HepG2 (cell line): ENCODE measurements around the gene PSMD3. TPM values are rescaled to one million over a fixed set of nuclear protein-coding genes. Genes with fewer than 3 reads are reported as not detected.

ENCODE experiments used
- CBX5 ChIP-seq: sonication (generic); formaldehyde crosslinking; IDR thresholded peaks from 2 replicates; pipeline ENCODE4 v1.4.0; 2020; ENCODE audit warnings: missing genetic modification reagents, borderline replicate concordance
- CSRNP1 ChIP-seq: sonication (generic); formaldehyde crosslinking; IDR thresholded peaks from 2 replicates; pipeline ENCODE4 v1.8.1; 2023; ENCODE audit warnings: mild to moderate bottlenecking, missing genetic modification reagents
- DBP ChIP-seq: sonication (generic); formaldehyde crosslinking; IDR thresholded peaks from 2 replicates; pipeline ENCODE4 v1.4.0; 2020; ENCODE audit warnings: missing genetic modification reagents; ENCODE audit errors: not compliant biosample characterization
- EHMT2 ChIP-seq: fragments of 200-600 bp; sonication (generic); IDR thresholded peaks from 2 replicates; pipeline ENCODE4 v1.7.0; 2017; ENCODE audit warnings: antibody characterized with exemption, low read depth, low read length, borderline replicate concordance
- ETV5 ChIP-seq: IDR thresholded peaks from 2 replicates; pipeline ENCODE4 v1.6.1; 2018; ENCODE audit warnings: missing biosample characterization, missing genetic modification reagents, inconsistent platforms, borderline replicate concordance
- FOXA1 ChIP-seq, 2 experiments: fragments of 450-650 bp in 1 of 2; sonication (generic) in 1 of 2; formaldehyde crosslinking in 1 of 2; IDR thresholded peaks; 2 replicates each; pipeline versions ENCODE4 v1.4.0 to v1.6.1; 2016 to 2020; ENCODE audit warnings: missing genetic modification reagents in 1 of 2
- HNRNPK ChIP-seq: fragments of 200-400 bp; formaldehyde crosslinking; IDR thresholded peaks from 2 replicates; pipeline ENCODE4 v1.6.1; 2018; ENCODE audit warnings: low read length, low read depth, moderate library complexity, mild to moderate bottlenecking; ENCODE audit not compliant: poor library complexity, severe bottlenecking
- HNRNPLL ChIP-seq: fragments of 200-400 bp; formaldehyde crosslinking; IDR thresholded peaks from 2 replicates; pipeline ENCODE4 v1.6.1; 2017; ENCODE audit warnings: mild to moderate bottlenecking, low read depth, low read length; ENCODE audit not compliant: poor library complexity, severe bottlenecking
- JARID2 ChIP-seq: sonication (generic); formaldehyde crosslinking; IDR thresholded peaks from 2 replicates; pipeline ENCODE4 v1.8.1; 2023; ENCODE audit warnings: missing genetic modification reagents, inconsistent platforms; ENCODE audit not compliant: insufficient replicate concordance
- MTERF4 ChIP-seq: sonication (generic); formaldehyde crosslinking; IDR thresholded peaks from 2 replicates; pipeline ENCODE4 v1.8.0; 2023; ENCODE audit warnings: mild to moderate bottlenecking, missing genetic modification reagents
- NFE2 ChIP-seq: sonication (generic); formaldehyde crosslinking; IDR thresholded peaks from 2 replicates; pipeline ENCODE4 v1.4.0; 2020; ENCODE audit warnings: missing genetic modification reagents
- NONO ChIP-seq, 2 experiments: fragments of 450-650 bp in 1 of 2; sonication (generic) in 1 of 2; formaldehyde crosslinking in 1 of 2; IDR thresholded peaks in 1 of 2; conservative IDR thresholded peaks in 1 of 2; 2 replicates each; pipeline versions ENCODE4 v1.6.1 to v1.8.0; 2017 to 2022; ENCODE audit warnings: mild to moderate bottlenecking in 1 of 2, missing genetic modification reagents in 1 of 2, moderate library complexity in 1 of 2
- PBX3 ChIP-seq: sonication (generic); formaldehyde crosslinking; IDR thresholded peaks from 2 replicates; pipeline ENCODE4 v1.8.1; 2023; ENCODE audit warnings: missing genetic modification reagents, inconsistent platforms, borderline replicate concordance
- SNAPC5 ChIP-seq: sonication (generic); formaldehyde crosslinking; IDR thresholded peaks from 2 replicates; pipeline ENCODE4 v1.8.1; 2023; ENCODE audit warnings: mild to moderate bottlenecking, missing genetic modification reagents, borderline replicate concordance
- SP2 ChIP-seq: sonication (generic); formaldehyde crosslinking; IDR thresholded peaks from 2 replicates; pipeline ENCODE4 v1.5.1; 2020; ENCODE audit warnings: mild to moderate bottlenecking, missing genetic modification reagents
- YEATS4 ChIP-seq: sonication (generic); formaldehyde crosslinking; IDR thresholded peaks from 2 replicates; pipeline ENCODE4 v1.4.0; 2020; ENCODE audit warnings: missing genetic modification reagents, borderline replicate concordance
- ZC3H4 ChIP-seq: sonication (generic); formaldehyde crosslinking; IDR thresholded peaks from 2 replicates; pipeline ENCODE4 v1.4.0; 2020; ENCODE audit warnings: missing genetic modification reagents, borderline replicate concordance
- ZFP36 ChIP-seq: fragments of 150-350 bp; IDR thresholded peaks from 2 replicates; pipeline ENCODE4 v1.6.1; 2018; ENCODE audit warnings: borderline replicate concordance, low read length, low read depth; ENCODE audit not compliant: partially characterized antibody
- ZFYVE20 ChIP-seq: sonication (generic); formaldehyde crosslinking; IDR thresholded peaks from 2 replicates; pipeline ENCODE4 v1.8.0; 2023; ENCODE audit warnings: low read depth, mild to moderate bottlenecking, moderate library complexity, missing genetic modification reagents, borderline replicate concordance
- ZNF263 ChIP-seq: sonication (generic); formaldehyde crosslinking; IDR thresholded peaks from 2 replicates; pipeline ENCODE4 v1.4.0; 2020; ENCODE audit warnings: missing genetic modification reagents
- ZNF547 ChIP-seq: sonication (generic); formaldehyde crosslinking; IDR thresholded peaks from 2 replicates; pipeline ENCODE4 v1.5.1; 2020; ENCODE audit warnings: mild to moderate bottlenecking, missing genetic modification reagents
- ZNF709 ChIP-seq: sonication (generic); formaldehyde crosslinking; IDR thresholded peaks from 2 replicates; pipeline ENCODE4 v1.5.0; 2020; ENCODE audit warnings: mild to moderate bottlenecking, missing genetic modification reagents
- ZNF792 ChIP-seq: IDR thresholded peaks from 2 replicates; pipeline ENCODE4 v1.6.1; 2016
- polyA plus RNA-seq, 8 experiments: library from polyadenylated mRNA; depleted of rRNA in 3 of 8; stranded (reverse) in 7 of 8; unstranded in 1 of 8; fragments of >200 nt; fragmentation: Illumina TruSeq in 4 of 8; extraction: Trizol in 4 of 8; gene quantifications; 2 replicates each; pipeline versions ENCODE4 v1.2.1 to v1.2.3, GENCODE V29; 2011 to 2016; ENCODE audit warnings: low read depth in 4 of 8, missing spikeins in 1 of 8, mixed read lengths in 1 of 8; ENCODE audit not compliant: insufficient read depth in 1 of 8
- total RNA-seq, 5 experiments: library from RNA; depleted of rRNA; stranded (reverse); fragments of >200 nt; fragmentation: Illumina TruSeq; extraction: Trizol; gene quantifications; 2 replicates each; pipeline ENCODE4 v1.2.3, GENCODE V29; 2016; ENCODE audit warnings: low read depth in 1 of 5

The PSMD3 gene
- total and polyA plus RNA-seq, 2 of the 13 experiments (the other 11 are each of a cell fraction or from before 2014, with no cell fraction given): 97.4 to 146 TPM

- TF ChIP-seq SNAPC5 (CRISPR knock-in tag) (peak; percentile 24; the same call in 1 of the 2 replicates), ZNF792 (peak; percentile 96), ZNF263 (CRISPR knock-in tag) (peak; percentile 96), JARID2 (CRISPR knock-in tag) (peak; percentile 90), ZC3H4 (CRISPR knock-in tag) (peak; percentile 82; the same call in 1 of the 2 replicates), CBX5 (CRISPR knock-in tag) (peak; percentile 94), ETV5 (CRISPR knock-in tag) (peak; percentile 59), SP2 (CRISPR knock-in tag) (no peak; the same call in 1 of the 2 replicates), ZNF547 (CRISPR knock-in tag) (peak; percentile 97), HNRNPLL (peak; percentile 91), DBP (peak; percentile 12), FOXA1 (IDR thresholded peaks at IDR 0.05) (no peak), FOXA1 (CRISPR knock-in tag; IDR thresholded peaks at IDR 0.05) (peak; percentile 90), YEATS4 (CRISPR knock-in tag) (peak; percentile 99), NFE2 (CRISPR knock-in tag) (peak; percentile 76), NONO (IDR thresholded peaks at IDR 0.05) (no peak), NONO (CRISPR knock-in tag; conservative IDR thresholded peaks at IDR 0.05) (peak; percentile 97), ZFP36 (peak; percentile 73), CSRNP1 (CRISPR knock-in tag) (peak; percentile 95; the same call in 1 of the 2 replicates), PBX3 (no peak), EHMT2 (no peak), ZFYVE20 (0 out of 2 replicates have a peak, but pooled peaks have one; percentile 44), MTERF4 (CRISPR knock-in tag) (peak; percentile 69), HNRNPK (peak; percentile 78), ZNF709 (CRISPR knock-in tag) (peak; percentile 97)
These were observed at the start of gene PSMD3 (continued) for GRCh38 chr17:39980351-39981206.
